NCI-H1436 (cell line): ENCODE results near the gene PPP6C.
A peak's percentile ranks its signal among the peaks of the same experiment; 100 is the strongest.
"Not testable (repeated sequence)": the region's sequence is repeated elsewhere in the genome, so short reads cannot be mapped to it uniquely, and the experiment has no call there.

Experiments used
- DNase-seq: peaks from one replicate; lab custom pipeline; 2025; lab: John Stamatoyannopoulos, UW

PPP6C gene

DNA sequence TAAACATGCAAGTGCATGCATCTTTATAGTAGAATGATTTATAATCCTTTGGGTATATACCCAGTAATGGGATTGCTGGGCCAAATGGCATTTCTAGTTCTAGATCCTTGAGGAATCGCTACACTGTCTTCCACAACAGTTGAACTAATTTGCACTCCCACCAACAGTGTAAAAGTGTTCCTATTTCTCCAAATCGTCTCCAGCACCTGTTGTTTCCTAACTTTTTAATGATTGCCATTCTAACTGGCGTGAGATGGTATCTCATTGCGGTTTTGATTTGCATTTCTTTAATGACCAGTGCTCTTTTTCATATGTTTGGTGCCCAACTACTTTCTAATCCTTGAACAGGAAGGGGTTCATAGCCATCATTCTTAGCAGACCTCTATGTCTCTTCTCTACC is 7.8 kb downstream of the PPP6C start:
- DNase-seq = not testable (repeated sequence)

DNA sequence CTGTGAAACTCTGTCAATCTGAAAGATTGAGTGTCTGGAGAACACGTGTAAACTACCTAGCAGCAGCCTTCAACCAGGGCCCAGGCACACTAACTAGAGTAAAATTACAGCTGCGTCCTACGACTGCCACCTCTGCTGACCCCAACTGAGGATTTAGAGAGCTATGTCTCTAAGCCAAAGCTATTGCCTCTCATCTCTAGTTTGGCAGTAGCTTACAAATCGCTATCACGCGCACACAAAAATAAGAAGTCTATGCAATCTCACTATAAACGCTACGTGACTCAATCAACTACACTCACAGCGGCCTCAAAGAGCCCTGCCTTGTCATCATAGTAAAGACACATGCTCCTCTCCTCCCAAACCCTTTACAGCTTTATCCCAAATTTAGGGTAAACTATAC is 8.7 kb downstream of the PPP6C start:
- DNase-seq = no peak

DNA sequence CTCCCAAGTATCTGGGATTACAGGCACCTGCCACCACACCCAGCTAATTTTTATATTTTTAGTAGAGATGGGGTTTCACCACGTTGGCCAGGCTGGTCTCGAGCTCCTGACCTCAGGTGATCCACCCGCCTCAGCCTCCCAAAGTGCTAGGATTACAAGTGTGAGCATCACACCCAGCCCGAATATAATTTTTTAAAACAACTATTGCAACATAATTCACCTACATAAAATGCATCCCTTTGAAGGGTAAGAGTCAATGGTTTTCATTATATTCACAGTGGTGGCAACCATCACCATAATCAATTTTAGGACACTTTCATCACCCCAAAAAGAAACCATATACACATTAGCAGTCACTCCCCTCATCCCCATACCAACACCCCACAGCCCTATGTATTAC is 9.8 kb downstream of the PPP6C start:
- not testable (repeated sequence) for DNase-seq

DNA sequence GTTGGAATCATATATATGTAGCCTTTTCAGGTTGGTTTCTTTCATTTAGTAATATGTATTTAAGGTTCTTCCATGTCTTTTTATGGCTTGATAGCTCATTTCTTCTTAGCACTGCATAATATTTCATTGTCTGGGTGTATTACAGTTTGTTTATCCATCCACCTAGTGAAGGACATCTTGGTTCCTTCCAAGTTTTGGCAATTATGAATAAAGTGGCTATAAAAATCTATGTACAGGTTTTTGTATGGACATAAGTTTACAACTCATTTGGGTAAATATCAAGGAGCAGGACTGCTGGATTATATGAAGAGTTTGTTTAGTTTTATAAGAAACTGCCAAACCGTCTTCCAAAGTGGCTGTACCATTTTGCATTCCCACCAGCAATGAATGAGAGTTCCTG is 11.7 kb downstream of the PPP6C start:
- DNase-seq = no peak

DNA sequence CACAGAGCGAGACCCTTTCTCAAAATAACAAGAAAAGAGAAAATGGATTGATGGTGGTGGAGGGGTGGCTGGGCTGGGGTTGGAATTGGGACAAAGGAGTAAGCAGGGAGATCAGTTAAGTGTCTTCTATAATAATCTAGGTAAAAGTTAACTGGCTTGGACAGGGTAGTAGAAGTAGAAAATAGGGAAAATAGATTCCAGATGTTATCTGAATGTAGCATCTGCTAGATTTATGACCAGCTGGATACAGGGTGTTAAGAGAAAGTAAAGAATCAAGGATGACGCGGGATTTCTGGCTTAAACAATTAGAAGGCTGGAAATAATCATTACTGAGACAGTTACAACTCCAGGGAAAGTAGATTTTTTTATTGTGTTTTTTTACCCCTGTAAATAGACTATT is 13.0 kb downstream of the PPP6C start:
- DNase-seq = no peak

DNA sequence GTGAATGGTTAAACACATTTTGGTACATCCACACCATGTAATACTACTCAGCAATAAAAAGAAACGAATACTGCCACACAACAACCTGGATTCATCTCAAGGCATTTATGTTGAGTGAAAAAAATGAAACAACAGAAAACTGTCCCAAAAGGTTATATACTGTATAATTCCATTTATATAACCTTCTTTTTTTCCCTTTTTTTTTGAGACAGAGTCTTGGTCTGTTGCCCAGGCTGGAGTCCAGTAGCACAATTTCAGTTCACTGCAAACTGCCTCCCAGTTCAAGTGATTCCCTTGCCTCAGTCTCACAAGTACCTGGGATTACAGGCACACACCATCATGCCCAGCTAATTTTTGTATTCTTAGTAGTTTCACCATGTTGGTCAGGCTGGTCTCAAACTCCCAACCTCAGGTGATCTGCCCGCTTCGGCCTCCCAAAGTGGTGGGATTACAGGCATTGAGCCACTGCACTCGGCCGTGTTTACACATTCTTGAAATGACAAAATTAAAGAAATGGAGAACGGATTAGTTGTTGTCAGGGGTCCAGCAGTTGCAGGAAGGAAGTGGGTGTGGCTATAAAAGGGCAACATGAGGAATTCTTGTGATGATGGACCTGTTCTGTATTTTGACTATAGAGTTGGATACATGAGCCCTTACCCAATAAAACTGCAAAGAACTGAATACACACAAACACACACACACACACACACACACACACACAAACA is 17.4 kb downstream of the PPP6C start:
- DNase-seq = no peak

DNA sequence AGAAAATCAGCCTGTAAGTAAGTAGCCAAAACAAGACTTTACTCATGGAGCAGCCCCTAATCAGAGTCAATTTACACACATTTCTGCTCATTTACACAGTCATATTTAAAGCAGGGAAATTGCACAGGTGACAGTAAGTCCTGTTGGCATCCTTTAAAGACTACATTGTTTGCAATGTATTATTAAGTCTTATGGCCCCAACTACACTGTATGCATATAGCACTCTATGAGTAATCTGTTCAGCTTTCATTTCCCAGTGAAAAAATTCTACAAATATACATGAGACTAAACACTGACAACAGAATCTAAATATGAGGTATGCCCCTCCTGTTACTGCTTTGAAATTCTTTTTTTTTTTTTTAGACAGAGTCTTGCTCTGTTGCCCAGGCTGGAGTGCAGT is 19.7 kb downstream of the PPP6C start:
- no peak for DNase-seq

DNA sequence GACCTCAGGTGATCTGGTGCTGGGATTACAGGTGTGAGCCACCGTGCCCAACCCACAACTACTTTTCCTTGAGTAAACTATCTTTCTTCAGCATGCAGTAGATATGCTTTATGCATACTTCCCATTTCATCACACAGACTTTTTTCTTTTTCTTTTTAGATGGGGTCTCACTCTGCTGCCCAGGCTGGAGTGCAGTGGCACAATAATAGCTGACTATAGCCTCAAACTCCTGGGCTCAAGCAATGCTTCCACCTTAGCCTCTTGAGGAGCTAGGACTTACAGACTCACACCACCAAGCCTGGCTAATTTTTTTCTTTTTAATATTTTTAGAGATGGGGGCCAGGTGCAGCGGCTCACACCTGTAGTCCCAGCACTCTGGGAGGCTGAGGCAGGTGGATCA is 22.8 kb downstream of the PPP6C start:
- DNase-seq = no peak

DNA sequence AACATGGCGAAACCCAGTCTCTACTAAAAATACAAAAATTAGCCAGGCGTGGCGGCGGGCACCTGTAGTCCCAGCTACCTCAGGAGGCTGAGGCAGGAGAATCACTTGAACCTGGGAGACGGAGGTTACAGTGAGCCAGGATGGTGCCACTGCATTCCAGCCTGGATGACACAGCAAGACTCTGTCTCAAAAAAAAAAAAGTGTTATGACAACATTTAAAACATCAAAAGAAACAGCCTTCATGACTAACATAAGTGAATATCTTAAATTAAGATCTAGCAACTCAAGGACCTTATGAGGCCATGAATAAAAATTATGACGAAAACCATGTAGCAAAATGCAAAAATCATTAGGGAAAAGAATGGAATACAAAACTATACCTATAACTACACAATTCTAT is 26.7 kb downstream of the PPP6C start:
- not testable (repeated sequence) for DNase-seq

DNA sequence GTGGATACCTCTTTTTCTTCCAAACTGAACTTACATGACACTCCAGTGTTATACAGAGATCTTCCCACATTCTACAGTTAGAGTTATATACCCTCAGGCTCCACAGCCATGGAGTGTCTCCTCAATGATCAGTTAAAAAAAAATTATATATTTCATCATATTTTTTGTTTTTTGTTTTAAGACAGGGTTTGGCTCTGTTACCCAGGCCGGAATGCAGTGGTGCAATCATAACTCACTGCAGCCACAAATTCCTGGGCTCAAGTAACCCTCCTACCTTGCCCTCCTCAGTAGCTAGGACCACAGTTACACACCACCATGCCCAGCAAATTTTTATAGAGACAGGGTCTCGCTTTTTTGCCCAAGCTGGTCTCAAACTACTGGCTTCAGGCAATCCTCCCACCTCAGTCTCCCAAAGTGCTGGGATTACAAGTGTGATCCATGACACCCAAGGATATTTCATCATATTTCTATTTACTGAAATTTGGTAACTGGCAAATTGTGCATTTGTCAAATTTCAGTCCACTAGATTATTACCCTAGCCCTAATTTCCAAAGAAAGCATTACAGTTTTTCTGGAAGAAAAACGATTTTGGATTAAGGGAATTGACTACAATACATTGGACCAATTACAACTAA is 28.2 kb downstream of the PPP6C start:
- no peak for DNase-seq

DNA sequence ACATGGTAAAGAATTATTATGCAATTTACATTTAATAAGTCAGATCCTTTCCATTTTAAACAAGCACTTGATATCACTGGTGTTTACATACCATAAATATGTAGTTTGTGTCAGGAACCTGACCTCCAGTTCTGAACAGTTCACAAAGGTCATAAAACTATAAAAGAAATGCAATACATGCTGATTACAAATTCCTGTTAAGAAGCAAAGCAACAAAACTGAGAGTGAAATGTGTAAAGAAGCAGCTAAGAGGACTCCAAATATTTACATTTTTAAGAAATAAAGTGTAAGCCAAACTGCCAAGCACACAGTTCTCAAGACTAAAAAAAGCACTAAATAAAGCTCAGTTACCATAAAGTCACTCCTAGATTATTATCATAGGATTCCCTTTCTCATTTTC is 28.9 kb downstream of the PPP6C start:
- DNase-seq = no peak

DNA sequence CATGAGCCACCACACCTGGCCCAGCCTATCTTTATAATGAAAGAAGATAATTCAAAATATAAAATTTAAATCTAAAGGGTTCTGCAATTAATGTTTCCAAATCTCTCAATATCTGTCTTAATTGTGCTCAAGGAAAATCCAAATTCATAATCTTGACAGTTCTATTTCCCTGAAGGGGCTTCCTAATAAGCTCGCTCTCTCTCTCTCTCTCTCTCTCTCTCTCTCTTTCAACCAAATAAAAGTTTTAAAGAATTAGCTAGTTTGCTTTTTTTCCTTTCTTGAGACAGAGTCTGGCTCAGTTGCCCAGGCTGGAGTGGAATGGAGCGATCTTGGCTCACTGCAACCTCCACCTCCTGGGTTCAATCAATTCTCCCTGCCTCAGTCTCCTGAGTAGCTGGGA is 33.1 kb downstream of the PPP6C start:
- DNase-seq = no peak

DNA sequence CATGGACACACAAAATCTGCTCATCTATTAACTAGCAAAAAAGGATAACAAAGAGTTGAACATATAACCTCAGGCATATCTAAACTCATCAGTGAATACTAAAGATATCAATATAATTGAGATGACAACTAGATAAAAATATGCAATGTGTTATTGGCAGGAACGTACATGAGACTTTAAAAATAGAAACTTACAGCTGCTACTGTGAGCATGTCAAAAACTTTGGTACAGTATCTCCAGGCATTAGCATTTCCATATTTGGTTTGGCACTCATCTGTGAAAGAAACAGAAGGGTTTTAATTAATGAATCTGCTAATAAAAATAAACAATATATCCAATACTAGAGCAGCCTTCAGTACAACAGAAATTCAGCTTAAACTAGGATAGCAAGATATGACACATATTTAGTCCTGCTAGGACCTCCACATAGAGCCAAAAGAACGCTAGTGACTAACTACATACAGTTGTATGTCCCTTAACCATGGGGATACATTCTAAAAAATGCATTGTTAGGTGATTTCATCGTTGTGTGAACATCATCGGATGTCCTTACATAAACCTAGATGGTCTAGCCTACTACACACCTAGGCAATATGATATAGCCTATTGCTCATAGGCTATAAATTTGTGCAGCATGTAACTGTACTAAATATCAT is 35.8 kb downstream of the PPP6C start:
- no peak for DNase-seq

DNA sequence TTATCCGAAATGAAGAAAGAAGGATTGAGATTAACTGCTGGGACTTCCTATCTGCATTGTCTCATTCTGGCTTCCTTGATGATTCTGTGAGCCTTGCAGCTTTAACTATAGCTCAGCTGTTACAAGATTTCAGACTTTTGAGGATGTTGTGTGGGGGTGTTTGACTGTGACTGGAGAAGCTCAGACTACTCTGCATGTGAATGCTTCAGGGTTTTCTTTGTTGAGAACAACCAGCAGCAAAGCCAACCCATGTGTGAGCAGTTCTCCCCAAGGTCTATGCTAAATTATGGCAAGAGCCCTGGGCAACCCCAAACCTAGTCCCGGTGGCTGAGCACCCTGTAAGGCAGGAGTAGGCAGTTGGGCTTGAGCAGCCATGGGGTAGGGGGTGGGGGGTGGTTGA is 37.9 kb downstream of the PPP6C start:
- no peak for DNase-seq

DNA sequence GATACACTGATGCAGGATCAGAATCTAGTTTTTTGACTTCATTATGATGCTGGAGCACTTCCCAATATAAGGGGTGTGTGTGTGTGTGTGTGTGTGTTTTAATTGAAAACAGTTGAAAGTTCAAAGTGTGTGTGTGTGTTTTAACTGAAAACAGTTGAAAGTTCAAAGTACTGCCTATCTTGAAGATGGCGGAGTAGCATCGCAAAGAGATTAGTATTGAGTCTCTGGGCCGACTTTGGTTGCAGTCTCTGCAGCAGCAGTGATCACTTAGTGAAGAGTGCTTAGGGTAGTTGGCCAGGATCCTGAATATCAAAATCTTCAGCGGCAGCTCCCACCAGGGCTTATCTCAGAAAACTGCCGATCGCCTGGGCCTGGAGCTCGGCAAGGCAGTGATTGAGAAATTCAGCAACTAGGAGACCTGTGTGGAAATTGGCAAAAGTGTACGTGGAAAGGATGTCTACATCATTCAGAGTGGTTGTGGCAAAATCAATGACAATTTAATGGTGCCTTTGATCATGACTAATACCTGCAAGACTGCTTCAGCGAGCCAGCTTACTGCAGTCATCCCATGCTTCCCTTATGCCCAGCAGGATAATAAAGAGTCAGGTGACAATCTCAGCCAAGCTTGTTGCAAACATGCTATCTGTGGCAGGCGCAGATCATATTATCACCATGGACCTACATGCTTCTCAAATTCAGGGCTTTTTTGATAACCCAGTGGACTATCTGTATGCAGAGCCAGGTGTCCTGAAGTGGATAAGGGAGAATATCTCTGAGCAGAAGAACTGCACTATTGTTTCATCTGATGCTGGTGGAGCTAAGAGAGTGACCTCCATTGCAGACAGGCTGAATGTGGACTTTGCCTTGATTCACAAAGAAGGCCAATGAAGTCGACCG is 39.0 kb downstream of the PPP6C start:
- no peak for DNase-seq

DNA sequence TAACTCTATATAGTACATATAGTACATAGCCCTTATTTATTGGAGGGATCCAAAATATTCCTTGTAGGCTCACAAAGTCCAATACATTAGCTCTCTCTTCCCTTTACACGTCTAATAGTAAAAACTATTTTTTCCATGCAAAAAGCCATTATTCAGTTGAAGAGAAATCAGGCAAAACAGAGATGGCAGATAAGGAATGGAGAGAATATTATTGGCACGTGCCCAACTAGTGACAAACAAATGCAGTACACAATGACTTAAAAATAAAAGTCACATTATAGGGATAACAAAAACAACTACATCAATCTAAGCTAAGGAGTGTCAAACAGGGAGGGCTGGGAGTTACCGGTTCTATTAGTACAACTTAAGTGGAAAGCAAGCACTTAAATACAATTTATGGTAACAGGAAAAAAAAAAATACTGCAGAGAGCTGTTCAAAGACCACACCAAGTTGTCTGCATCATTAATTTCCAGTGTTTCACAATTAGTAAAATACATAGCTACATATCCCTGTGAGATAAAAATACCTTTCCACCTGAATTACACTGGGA is 42.1 kb downstream of the PPP6C start:
- DNase-seq = no peak

DNA sequence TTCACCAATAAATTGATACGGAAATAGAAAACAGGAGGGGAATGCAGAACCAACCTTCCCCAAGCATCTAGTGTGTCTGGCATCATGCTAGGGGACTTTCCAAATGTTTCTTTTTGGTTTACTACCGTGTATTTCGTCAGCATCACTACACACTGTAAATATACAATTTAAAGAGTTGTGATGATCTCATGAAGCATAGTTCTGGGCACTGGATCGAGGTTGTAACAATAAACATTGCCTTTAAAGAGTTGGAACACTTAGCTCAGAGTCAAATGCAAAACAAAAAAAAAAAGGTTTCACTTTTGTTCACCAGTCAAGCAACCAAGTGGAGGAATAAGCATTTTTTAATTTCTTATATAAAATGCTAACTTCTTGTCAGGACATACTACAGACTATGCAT is 43.4 kb downstream of the PPP6C start:
- no peak for DNase-seq

DNA sequence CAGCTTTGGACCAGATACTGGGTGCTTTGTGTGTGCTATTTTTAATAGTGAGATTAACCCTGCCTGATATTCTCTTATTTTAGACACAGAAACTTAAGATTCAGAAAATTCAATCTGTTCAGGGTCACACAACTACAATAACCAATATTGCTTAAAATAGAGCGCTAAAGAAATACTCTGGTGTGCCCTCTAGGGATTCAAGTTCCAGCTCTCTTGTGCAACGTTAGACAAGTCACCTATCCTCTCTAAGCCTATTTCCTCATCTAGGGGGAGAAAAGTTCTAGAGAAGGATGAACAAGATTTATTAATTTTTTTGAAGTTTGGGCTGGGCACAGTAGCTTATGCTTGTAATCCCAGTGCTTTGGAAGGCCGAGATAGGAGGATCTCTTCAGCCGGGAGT is 44.2 kb downstream of the PPP6C start:
- no peak for DNase-seq

DNA sequence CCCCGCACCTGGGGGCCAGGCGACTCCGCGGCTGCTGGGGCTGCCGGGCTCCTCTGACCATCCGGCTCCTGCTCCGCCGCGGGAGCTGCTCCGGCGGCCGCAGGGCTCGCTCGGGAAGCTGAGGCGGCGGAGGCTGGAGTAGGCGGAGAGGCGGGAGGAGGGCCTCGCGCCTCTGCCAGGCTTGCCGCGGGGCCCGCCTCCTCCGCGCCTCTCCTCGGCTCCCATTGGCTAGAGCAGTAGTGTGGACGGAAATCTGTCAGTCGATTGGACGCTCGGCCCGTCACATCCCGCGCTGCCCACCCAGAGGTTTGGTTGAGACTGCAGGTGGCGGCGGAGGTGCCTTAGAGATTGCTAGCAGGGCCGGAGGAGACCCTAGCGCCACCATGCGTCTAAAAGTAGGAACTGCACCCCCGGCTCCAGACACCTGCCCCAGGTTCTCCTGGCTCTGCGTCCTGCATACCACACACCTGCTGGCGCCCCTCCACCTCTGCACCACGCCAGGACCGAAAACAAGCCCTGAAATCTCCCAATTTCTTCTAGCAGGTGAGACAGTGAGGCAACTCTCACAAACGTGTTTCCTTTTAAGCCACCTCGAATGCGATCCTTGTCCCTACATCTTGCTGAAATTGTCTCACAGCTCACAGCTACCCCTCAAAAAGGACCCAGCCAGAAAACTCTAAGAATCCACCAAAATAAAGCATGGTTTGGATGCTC is 46.1 kb downstream of the PPP6C start, which contains the start of gene SCAI:
SCAI (minus strand) TSS at position 152 of the 714 bp plus-strand sequence; CDS start at position 61, 91 bp downstream.
- DNase-seq = peak; percentile 98

DNA sequence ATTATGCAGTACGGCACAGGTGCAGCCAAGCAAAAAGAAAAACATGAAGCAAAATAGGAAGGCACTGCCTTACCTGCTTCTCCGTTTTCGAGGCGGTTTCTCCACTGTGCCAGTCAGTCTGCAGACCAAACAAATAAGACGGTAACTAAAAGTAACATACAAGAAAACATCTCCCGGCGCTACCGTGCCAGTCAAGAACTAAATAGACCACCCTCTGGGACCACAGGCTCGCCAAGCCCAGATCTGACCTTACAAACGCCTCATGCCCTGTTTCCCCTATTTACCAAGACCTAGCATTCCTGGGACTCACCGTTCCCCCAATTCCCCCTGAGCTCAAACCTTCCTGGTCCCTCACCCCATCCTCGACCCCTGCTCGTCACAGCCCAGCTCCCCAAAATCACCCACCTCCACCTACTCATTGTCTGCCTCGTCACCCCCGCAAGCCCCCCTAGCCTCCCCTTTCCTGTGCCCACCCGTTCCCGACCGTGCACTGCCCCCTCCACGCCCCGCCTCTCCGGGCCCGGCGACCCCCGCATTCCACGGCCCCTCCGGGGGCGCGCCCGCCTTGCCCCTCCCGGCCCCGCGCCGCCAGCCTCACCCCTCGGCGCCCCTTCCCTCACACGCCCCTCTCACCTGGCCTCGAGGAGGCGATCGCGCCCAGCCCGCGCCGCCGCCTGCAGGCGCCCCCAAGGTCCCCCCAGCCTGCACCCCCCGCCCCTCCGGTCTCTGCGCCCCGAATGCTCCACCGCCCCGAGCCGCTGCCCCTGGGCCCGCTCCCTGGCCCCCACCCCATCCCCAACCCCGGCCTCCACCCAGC is 46.8 kb downstream of the PPP6C start:
- DNase-seq = peak; percentile 47
